ENCODE measurements around the gene PPP6R2. TPM values are rescaled to one million over a fixed set of nuclear protein-coding genes. Genes with fewer than 3 reads are reported as not detected.
"Not testable (repeated sequence)": the region's sequence is repeated elsewhere in the genome, so short reads cannot be mapped to it uniquely, and the experiment has no call there.

PPP6R2 gene
- total and polyA plus RNA-seq, 2 of the 4 experiments (the other 2 are of a cell fraction): 49.2 to 51.6 TPM

DNA sequence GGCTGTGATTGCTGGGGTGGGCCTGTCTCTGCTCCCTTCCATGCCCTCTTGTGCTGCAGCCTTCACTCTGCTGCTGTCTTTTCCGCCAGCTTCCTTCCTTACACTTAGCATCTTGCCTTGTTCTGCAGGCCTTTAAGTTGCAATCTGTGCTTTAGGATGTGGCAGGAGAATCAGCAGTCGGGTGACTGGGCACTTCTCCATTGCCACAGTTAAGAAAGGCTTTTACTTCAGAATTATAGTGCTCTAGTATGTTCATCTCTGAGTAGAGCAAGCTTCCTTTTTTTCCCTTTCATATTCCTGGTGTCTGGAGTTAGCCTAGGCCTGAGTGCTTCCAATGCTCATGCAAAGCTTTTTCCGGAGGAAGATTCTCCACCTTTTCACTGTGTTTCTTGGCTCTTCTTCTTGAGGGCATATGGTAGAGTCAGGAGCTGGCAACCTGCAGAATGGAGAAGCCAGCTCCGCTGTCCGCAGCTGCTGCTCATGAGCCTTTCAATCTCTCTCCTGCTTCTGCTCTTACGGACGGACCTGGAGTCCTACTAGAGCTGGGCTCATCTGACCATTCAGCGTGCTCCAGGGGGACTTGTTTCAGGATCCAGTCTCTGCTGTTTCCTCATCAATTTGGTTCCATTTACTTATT lies 20.2 kb downstream of the PPP6R2 start:
- H3K36me3 ChIP-seq (ENCODE audit: control insufficient read depth, insufficient read depth, low read length): peaks cover 24% of the 10 kb centered on the region
- H3K4me2 ChIP-seq (ENCODE audit: low read depth, low read length): no peak overlapping the region
- intact Hi-C loops (cut with micrococcal nuclease) (no loop called here), dilution Hi-C loops (cut with HindIII; ENCODE audit: low sequenced_read_pairs, unreplicated experiment) (no loop called here), in situ Hi-C loops (cut with MboI; ENCODE audit: low sequenced_read_pairs) (no loop called here)
- no peak overlapping the region for H4K91ac ChIP-seq (ENCODE audit: insufficient read depth, low read depth, low read length)
- no peak overlapping the region for H3K56ac ChIP-seq (ENCODE audit: extremely low read depth, insufficient read depth, low read length)
- no peak overlapping the region for H4K5ac ChIP-seq (ENCODE audit: low read depth, low read length)
- no peak overlapping the region for H4K8ac ChIP-seq (ENCODE audit: low read depth in 2 of 2, low read length in 2 of 2)
- no peak overlapping the region for H3K23ac ChIP-seq (ENCODE audit: low read depth, low read length)
- TF ChIP-seq CEBPB (IDR thresholded peaks at IDR 0.05; ENCODE audit: low read depth, low read length) (no peak), FOS (IDR thresholded peaks at IDR 0.05; ENCODE audit: low read depth, low read length) (no peak), MAFK (IDR thresholded peaks at IDR 0.05; ENCODE audit: low read depth, low read length) (no peak), BHLHE40 (IDR thresholded peaks at IDR 0.05; ENCODE audit: low read depth, low read length) (no peak)
- TF ChIP-seq, protein P1, sequence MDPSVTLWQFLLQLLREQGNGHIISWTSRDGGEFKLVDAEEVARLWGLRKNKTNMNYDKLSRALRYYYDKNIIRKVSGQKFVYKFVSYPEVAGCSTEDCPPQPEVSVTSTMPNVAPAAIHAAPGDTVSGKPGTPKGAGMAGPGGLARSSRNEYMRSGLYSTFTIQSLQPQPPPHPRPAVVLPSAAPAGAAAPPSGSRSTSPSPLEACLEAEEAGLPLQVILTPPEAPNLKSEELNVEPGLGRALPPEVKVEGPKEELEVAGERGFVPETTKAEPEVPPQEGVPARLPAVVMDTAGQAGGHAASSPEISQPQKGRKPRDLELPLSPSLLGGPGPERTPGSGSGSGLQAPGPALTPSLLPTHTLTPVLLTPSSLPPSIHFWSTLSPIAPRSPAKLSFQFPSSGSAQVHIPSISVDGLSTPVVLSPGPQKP (IDR thresholded peaks at IDR 0.05; ENCODE audit: borderline replicate concordance, low read depth, low read length): no peak
- no peak overlapping the region for H2BK120ac ChIP-seq (ENCODE audit: low read depth, low read length)
- no CpG with 5 or more reads among the region's 8 CpGs for WGBS, 2 experiments (ENCODE audit: extremely low coverage in 2 of 2, insufficient read length in 1 of 2)
- H3K27ac ChIP-seq (ENCODE audit: insufficient read depth, low read length): no peak overlapping the region
- no peak overlapping the region for H3K18ac ChIP-seq (ENCODE audit: low read depth, low read length)
- H2BK20ac ChIP-seq (ENCODE audit: low read depth, low read length): no peak overlapping the region
- no peak overlapping the region for H3K14ac ChIP-seq (replicated peaks; ENCODE audit: low read depth, low read length)
- no peak overlapping the region for H2AFZ ChIP-seq (replicated peaks; ENCODE audit: low read length, poor library complexity)
- H3K4ac ChIP-seq (ENCODE audit: low read depth, low read length): no peak overlapping the region
- H3K27me3 ChIP-seq (ENCODE audit: control insufficient read depth, insufficient read depth, low read length): no peaks in the 10 kb centered on the region
- ATAC-seq (ENCODE audit: low read depth) (no peak), DNase-seq (no peak)
- peaks cover 2% of the 10 kb centered on the region for H3K4me1 ChIP-seq (ENCODE audit: control insufficient read depth, insufficient read depth, low read length)
- H2AK9ac ChIP-seq (replicated peaks; ENCODE audit: low read depth, low read length, poor library complexity): no peak overlapping the region
- H3K9ac ChIP-seq (ENCODE audit: low read depth, low read length): no peak overlapping the region
- no TSS peak for BruUV-seq (replicated peaks)
- H3K79me1 ChIP-seq (ENCODE audit: low read depth in 1 of 2, low read length in 2 of 2): peaks cover 39 to 72% of the 10 kb centered on the region in 2 experiments
- H3K4me3 ChIP-seq (ENCODE audit: insufficient read depth, low read depth, low read length): no peak overlapping the region
- ChIA-PET POLR2A (ENCODE audit: unreplicated experiment) (no interaction called here), CTCF (interaction anchor here (0.5 kb wide), 1 partner anchor 136 kb away, joined by 3 read pairs; no protein-coding TSS in a partner anchor)
- H3K9me3 ChIP-seq (ENCODE audit: control insufficient read depth, insufficient read depth, low read length): no peaks in the 10 kb centered on the region
- no peak overlapping the region for H2AK5ac ChIP-seq (ENCODE audit: low read depth, low read length)
- no peak overlapping the region for H2BK15ac ChIP-seq (ENCODE audit: low read depth, low read length)
- peaks cover 24% of the 10 kb centered on the region for H3K9me1 ChIP-seq (ENCODE audit: insufficient read depth, low read length)
- H2BK5ac ChIP-seq (ENCODE audit: low read depth, low read length, poor library complexity, severe bottlenecking): no peak overlapping the region
- peaks cover 84% of the 10 kb centered on the region for H4K20me1 ChIP-seq (ENCODE audit: insufficient read depth, low read length)

DNA sequence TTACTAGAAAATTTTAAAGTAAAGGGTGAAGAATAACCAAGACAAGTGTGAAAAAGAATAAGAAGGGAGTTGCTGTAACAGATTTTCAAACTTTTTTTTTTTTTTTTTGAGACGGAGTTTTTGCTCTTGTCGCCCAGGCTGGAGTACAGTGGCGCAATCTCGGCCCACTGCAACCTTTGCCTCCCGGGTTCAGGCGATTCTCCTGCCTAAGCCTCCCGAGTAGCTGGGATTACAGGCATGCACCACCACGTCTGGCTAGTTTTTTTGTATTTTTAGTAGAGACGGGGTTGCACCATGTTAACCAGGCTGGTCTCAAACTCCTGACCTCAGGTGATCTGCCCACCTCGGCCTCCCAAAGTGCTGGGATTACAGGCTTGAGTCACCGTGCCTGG lies 20.7 kb downstream of the PPP6R2 start:
- BruUV-seq (replicated peaks); in situ Hi-C loops (cut with MboI; ENCODE audit: low sequenced_read_pairs); H3K4me3 ChIP-seq (ENCODE audit: insufficient read depth, low read depth, low read length); H3K4ac ChIP-seq (ENCODE audit: low read depth, low read length); H3K9me3 ChIP-seq (ENCODE audit: control insufficient read depth, insufficient read depth, low read length); H3K9ac ChIP-seq (ENCODE audit: low read depth, low read length); H2BK120ac ChIP-seq (ENCODE audit: low read depth, low read length); DNase-seq; H3K4me2 ChIP-seq (ENCODE audit: low read depth, low read length); H3K23ac ChIP-seq (ENCODE audit: low read depth, low read length); H3K27ac ChIP-seq (ENCODE audit: insufficient read depth, low read length); H2BK20ac ChIP-seq (ENCODE audit: low read depth, low read length); POLR2A ChIA-PET (ENCODE audit: unreplicated experiment); H2AK5ac ChIP-seq (ENCODE audit: low read depth, low read length); H3K4me1 ChIP-seq (ENCODE audit: control insufficient read depth, insufficient read depth, low read length); H2BK5ac ChIP-seq (ENCODE audit: low read depth, low read length, poor library complexity, severe bottlenecking); H3K56ac ChIP-seq (ENCODE audit: extremely low read depth, insufficient read depth, low read length); H2BK15ac ChIP-seq (ENCODE audit: low read depth, low read length); ATAC-seq (ENCODE audit: low read depth); H3K18ac ChIP-seq (ENCODE audit: low read depth, low read length); H2AK9ac ChIP-seq (replicated peaks; ENCODE audit: low read depth, low read length, poor library complexity); H4K5ac ChIP-seq (ENCODE audit: low read depth, low read length); H2AFZ ChIP-seq (replicated peaks; ENCODE audit: low read length, poor library complexity); H3K14ac ChIP-seq (replicated peaks; ENCODE audit: low read depth, low read length); H3K27me3 ChIP-seq (ENCODE audit: control insufficient read depth, insufficient read depth, low read length); intact Hi-C loops (cut with micrococcal nuclease); H4K91ac ChIP-seq (ENCODE audit: insufficient read depth, low read depth, low read length); CTCF ChIA-PET; H4K8ac ChIP-seq (ENCODE audit: low read depth in 2 of 2, low read length in 2 of 2); dilution Hi-C loops (cut with HindIII; ENCODE audit: low sequenced_read_pairs, unreplicated experiment): not testable (repeated sequence)
- peaks cover 26% of the 10 kb centered on the region for H3K36me3 ChIP-seq (ENCODE audit: control insufficient read depth, insufficient read depth, low read length)
- H3K79me1 ChIP-seq (ENCODE audit: low read depth in 1 of 2, low read length in 2 of 2): peaks cover 43 to 75% of the 10 kb centered on the region in 2 experiments
- peaks cover 27% of the 10 kb centered on the region for H3K9me1 ChIP-seq (ENCODE audit: insufficient read depth, low read length)
- H4K20me1 ChIP-seq (ENCODE audit: insufficient read depth, low read length): peaks cover 79% of the 10 kb centered on the region
- 94% methylated on average over 5 of the region's 11 CpGs; no CpG with 5 or more reads in 1 of the 2 experiments for WGBS, 2 experiments (ENCODE audit: extremely low coverage in 2 of 2, insufficient read length in 1 of 2)
